ENCODE data around the gene CFAP58.

Gene CFAP58

DNA sequence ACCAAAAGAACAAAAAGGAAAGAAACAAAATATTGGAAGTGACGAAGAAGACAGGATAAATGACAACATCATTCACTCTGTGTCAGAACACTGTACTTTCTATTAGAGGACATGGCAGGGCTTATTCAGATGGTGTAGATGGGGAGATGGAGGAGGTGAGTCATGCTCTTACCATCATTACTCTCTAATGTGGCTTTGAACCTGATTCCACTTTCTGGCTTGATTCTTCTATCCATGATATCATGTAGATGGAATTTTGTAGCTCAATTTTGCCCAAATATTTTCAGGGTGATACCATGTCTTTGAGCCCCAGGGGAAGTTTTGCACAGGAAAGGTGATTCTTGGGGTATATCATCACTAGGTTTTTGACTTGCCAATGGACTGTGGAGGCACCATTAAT, 91.7 kb downstream of the CFAP58 start:
- Histone ChIP-seq H3K36me3 (replicated peaks) (no peaks in the 10 kb centered on the region), H3K4me3 (ENCODE audit: low read depth, low read length) (no peak overlapping the region), H3K27ac (no peak overlapping the region), H3K27me3 (replicated peaks) (no peaks in the 10 kb centered on the region)
- DNase-seq = peak; percentile 81
- TF ChIP-seq, protein P1, sequence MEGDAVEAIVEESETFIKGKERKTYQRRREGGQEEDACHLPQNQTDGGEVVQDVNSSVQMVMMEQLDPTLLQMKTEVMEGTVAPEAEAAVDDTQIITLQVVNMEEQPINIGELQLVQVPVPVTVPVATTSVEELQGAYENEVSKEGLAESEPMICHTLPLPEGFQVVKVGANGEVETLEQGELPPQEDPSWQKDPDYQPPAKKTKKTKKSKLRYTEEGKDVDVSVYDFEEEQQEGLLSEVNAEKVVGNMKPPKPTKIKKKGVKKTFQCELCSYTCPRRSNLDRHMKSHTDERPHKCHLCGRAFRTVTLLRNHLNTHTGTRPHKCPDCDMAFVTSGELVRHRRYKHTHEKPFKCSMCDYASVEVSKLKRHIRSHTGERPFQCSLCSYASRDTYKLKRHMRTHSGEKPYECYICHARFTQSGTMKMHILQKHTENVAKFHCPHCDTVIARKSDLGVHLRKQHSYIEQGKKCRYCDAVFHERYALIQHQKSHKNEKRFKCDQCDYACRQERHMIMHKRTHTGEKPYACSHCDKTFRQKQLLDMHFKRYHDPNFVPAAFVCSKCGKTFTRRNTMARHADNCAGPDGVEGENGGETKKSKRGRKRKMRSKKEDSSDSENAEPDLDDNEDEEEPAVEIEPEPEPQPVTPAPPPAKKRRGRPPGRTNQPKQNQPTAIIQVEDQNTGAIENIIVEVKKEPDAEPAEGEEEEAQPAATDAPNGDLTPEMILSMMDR (IDR thresholded peaks at IDR 0.05; ENCODE audit: low read depth, low read length, missing control alignments) = no peak
- in situ Hi-C loops (cut with HindIII; ENCODE audit: low pct_ligation_motif_present, low sequenced_read_pairs) = no loop called here

DNA sequence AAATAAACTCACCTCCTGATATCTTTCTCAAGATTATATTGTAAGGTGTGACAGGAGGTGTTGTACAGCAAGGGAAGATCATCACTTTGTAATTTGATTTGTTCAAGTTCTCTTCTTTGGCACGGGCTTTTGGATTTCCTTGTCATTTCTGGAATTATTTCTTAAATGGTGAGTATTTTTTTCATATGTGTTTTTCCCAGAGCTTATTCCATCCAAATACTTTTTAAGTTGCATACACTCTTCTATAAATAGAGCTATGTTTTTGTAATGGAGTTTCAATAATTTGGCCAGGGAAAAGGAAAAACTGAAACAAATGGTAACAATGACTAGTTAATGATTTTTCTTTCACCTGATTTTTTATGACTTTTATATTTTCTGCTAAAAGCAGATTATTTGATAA, 92.5 kb downstream of the CFAP58 start:
- no peaks in the 10 kb centered on the region for H3K36me3 ChIP-seq (replicated peaks)
- in situ Hi-C loops (cut with HindIII; ENCODE audit: low pct_ligation_motif_present, low sequenced_read_pairs) = no loop called here
- no peaks in the 10 kb centered on the region for H3K27me3 ChIP-seq (replicated peaks)
- no peak overlapping the region for H3K4me3 ChIP-seq (ENCODE audit: low read depth, low read length)
- H3K27ac ChIP-seq = no peak overlapping the region
- TF ChIP-seq, protein P1 (IDR thresholded peaks at IDR 0.05; ENCODE audit: low read depth, low read length, missing control alignments) = no peak
- DNase-seq = no peak

DNA sequence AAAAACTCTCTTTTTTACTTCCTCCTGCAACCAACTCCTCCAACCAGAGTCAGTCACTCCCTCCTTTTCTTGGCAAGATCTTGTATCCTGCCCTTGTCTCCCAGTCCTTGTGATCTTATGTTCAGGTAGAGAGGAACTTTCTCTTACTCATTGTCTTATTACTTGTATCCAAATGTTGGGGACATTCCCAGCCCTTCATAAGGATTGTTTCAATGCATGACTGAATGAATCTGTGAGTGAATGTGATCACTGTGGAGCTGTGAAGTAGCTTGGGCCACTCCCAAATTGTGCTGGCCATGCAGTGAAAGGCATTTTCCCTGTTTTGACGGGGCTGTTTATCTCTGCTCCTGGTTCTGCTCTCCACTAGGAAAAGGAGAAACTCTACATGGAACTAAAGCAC, 93.7 kb downstream of the CFAP58 start:
- no peaks in the 10 kb centered on the region for H3K36me3 ChIP-seq (replicated peaks)
- TF ChIP-seq, protein P1 (IDR thresholded peaks at IDR 0.05; ENCODE audit: low read depth, low read length, missing control alignments) = no peak
- in situ Hi-C loops (cut with HindIII; ENCODE audit: low pct_ligation_motif_present, low sequenced_read_pairs) = no loop called here
- no peaks in the 10 kb centered on the region for H3K27me3 ChIP-seq (replicated peaks)
- no peak for DNase-seq
- H3K4me3 ChIP-seq (ENCODE audit: low read depth, low read length) = no peak overlapping the region
- H3K27ac ChIP-seq = no peak overlapping the region

DNA sequence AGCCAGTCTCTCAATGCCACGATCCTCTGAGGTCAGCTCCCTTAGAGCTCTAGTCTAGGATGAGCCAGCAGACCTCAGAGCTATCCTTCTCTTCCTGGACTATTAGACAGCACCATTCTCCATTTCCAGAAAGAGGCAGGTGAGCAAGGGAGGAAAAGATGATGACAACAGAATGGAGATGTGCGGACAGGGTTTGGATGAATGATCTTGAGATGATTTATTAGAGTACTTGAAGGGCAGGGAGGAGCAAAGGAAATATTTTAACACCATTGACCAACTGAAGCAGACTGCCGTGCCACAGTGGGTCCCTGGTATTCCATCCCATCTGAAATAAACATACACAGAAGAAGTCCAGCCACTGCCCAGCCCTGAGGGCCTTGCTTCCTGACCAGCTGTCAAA, 94.3 kb downstream of the CFAP58 start:
- H3K27me3 ChIP-seq (replicated peaks) = no peaks in the 10 kb centered on the region
- in situ Hi-C loops (cut with HindIII; ENCODE audit: low pct_ligation_motif_present, low sequenced_read_pairs) = no loop called here
- TF ChIP-seq, protein P1 (IDR thresholded peaks at IDR 0.05; ENCODE audit: low read depth, low read length, missing control alignments) = no peak
- no peaks in the 10 kb centered on the region for H3K36me3 ChIP-seq (replicated peaks)
- DNase-seq = no peak
- H3K27ac ChIP-seq = no peak overlapping the region
- H3K4me3 ChIP-seq (ENCODE audit: low read depth, low read length) = no peak overlapping the region

DNA sequence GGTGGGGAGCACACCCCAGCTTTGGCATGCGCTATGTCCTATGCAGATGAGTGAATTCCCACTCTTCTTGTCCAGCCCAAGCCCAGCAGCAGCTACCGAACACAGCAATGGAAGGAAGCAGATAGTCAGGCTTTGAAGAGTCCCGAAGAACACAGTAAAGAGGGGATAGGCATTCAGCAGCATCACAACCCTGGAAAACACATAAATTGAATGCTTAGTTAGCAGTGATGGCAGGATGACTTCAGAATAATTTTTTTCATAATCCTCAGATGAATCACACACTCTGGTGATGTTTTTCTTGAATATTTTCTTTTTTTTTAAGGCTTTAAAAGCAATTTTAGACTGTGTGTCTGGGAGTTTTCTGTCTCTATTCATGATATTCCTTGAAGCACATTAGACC, 95.8 kb downstream of the CFAP58 start:
- Histone ChIP-seq H3K36me3 (replicated peaks) (no peaks in the 10 kb centered on the region), H3K27ac (no peak overlapping the region), H3K27me3 (replicated peaks) (no peaks in the 10 kb centered on the region), H3K4me3 (ENCODE audit: low read depth, low read length) (no peak overlapping the region)
- DNase-seq = peak; percentile 17
- TF ChIP-seq, protein P1 (IDR thresholded peaks at IDR 0.05; ENCODE audit: low read depth, low read length, missing control alignments) = no peak
- in situ Hi-C loops (cut with HindIII; ENCODE audit: low pct_ligation_motif_present, low sequenced_read_pairs) = no loop called here

DNA sequence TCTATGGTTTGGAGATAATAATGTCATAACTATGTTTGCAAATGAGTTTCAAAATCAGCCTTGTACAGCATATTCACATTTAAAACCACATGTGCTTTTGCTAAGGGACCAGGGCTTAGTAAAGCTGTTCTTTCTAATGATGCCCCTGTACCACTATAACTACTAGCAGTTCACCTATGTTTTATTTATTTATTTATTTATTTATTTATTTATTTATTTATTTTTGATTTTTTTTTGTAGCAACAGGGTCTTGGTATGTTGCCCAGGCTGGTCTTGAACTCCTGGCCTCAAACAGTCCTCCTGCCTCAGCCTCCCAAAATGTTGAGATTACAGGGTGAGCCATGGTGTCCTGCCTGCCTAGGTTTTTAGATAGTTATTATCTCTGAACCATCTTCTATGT, 96.9 kb downstream of the CFAP58 start:
- DNase-seq = no peak
- Histone ChIP-seq H3K4me3 (ENCODE audit: low read depth, low read length) (no peak overlapping the region), H3K27ac (no peak overlapping the region), H3K27me3 (replicated peaks) (no peaks in the 10 kb centered on the region), H3K36me3 (replicated peaks) (no peaks in the 10 kb centered on the region)
- TF ChIP-seq, protein P1 (IDR thresholded peaks at IDR 0.05; ENCODE audit: low read depth, low read length, missing control alignments) = no peak
- in situ Hi-C loops (cut with HindIII; ENCODE audit: low pct_ligation_motif_present, low sequenced_read_pairs) = no loop called here
